ENCODE results near the gene KLRB1. TPM values are rescaled to one million over a fixed set of nuclear protein-coding genes. Genes with fewer than 3 reads are reported as not detected.
"Not testable (repeated sequence)": the region's sequence is repeated elsewhere in the genome, so short reads cannot be mapped to it uniquely, and the experiment has no call there.

KLRB1 gene
- total and polyA plus RNA-seq, 3 experiments from 2014 or later = 7.6 to 249 (median 7.6) TPM

GRCh38 chr12:9605483-9605882 is 2.2 kb downstream of the KLRB1 start:
- peaks cover 14% of the 10 kb centered on the region for H3K4me1 ChIP-seq (ENCODE audit: insufficient read depth, low read length)
- peak overlapping the region; percentile 2 to 98 (median 88) for H3K27ac Mint-ChIP-seq
- peaks cover 29 to 70% (median 40%) of the 10 kb centered on the region in 3 donors for H3K4me1 Mint-ChIP-seq
- CTCF ChIA-PET = no interaction called here
- no peaks in the 10 kb centered on the region for H3K27me3 ChIP-seq (ENCODE audit: insufficient read depth, low read length, poor library complexity, severe bottlenecking)
- H3K36me3 ChIP-seq (ENCODE audit: insufficient read depth, low read length) = no peaks in the 10 kb centered on the region
- no peaks in the 10 kb centered on the region for H3K27me3 Mint-ChIP-seq
- no peaks in the 10 kb centered on the region for H3K9me3 ChIP-seq (ENCODE audit: low read length)
- peak overlapping the region; percentile 65 to 97 (median 89) for H3K4me3 Mint-ChIP-seq
- peaks cover 0 to 38% (median 28%) of the 10 kb centered on the region in 3 donors for H3K36me3 Mint-ChIP-seq
- peaks cover 0 to 11% (median 2%) of the 10 kb centered on the region in 5 donors for H3K9me3 Mint-ChIP-seq
- DNase-seq = no peak
- POLR2A ChIA-PET = no interaction called here
- no peak overlapping the region for H3K4me3 ChIP-seq (ENCODE audit: low read length)
- no peak overlapping the region for H3K27ac ChIP-seq (ENCODE audit: low read depth, low read length)

- Mint-ChIP-seq H3K9me3 (peaks cover 0 to 3% (median 0%) of the 10 kb centered on the region in 5 donors), H3K4me3 (peak overlapping the region; percentile 65 to 97 (median 87))
- no peak for DNase-seq
These were observed 3.4 kb downstream of the KLRB1 start for GRCh38 chr12:9604287-9604686.

GRCh38 chr12:9600426-9600825 is 7.3 kb downstream of the KLRB1 start:
- POLR2A ChIA-PET; H3K27ac ChIP-seq (ENCODE audit: low read depth, low read length); H3K27me3 ChIP-seq (ENCODE audit: insufficient read depth, low read length, poor library complexity, severe bottlenecking); CTCF ChIA-PET; H3K9me3 ChIP-seq (ENCODE audit: low read length); H3K4me3 ChIP-seq (ENCODE audit: low read length); DNase-seq; H3K9me3 Mint-ChIP-seq; H3K36me3 ChIP-seq (ENCODE audit: insufficient read depth, low read length); H3K4me1 ChIP-seq (ENCODE audit: insufficient read depth, low read length); H3K27me3 Mint-ChIP-seq: not testable (repeated sequence)
- Mint-ChIP-seq H3K4me3 (peak overlapping the region in 5 of 7 donors; percentile 10 to 69 (median 49)), H3K36me3 (peaks cover 0 to 44% (median 43%) of the 10 kb centered on the region in 3 donors), H3K4me1 (peaks cover 31 to 44% (median 38%) of the 10 kb centered on the region in 3 donors), H3K27ac (peak overlapping the region; percentile 8 to 92 (median 67))

More at GRCh38 chr12:9604287-9604686, 3.4 kb downstream of the KLRB1 start:
- no peak overlapping the region for H3K4me3 ChIP-seq (ENCODE audit: low read length)
- Mint-ChIP-seq H3K27ac (peak overlapping the region; percentile 49 to 97 (median 84)), H3K27me3 (no peaks in the 10 kb centered on the region), H3K36me3 (peaks cover 0 to 34% (median 29%) of the 10 kb centered on the region in 3 donors), H3K4me1 (peaks cover 32 to 69% (median 37%) of the 10 kb centered on the region in 3 donors)
- H3K27me3 ChIP-seq (ENCODE audit: insufficient read depth, low read length, poor library complexity, severe bottlenecking) = no peaks in the 10 kb centered on the region
- ChIA-PET CTCF (no interaction called here), POLR2A (interaction anchor here (1.6 kb wide), 1 partner anchor 9 kb away, joined by 4 read pairs; no protein-coding TSS in a partner anchor)
- H3K27ac ChIP-seq (ENCODE audit: low read depth, low read length) = no peak overlapping the region
- H3K9me3 ChIP-seq (ENCODE audit: low read length) = no peaks in the 10 kb centered on the region
- H3K4me1 ChIP-seq (ENCODE audit: insufficient read depth, low read length) = peaks cover 11% of the 10 kb centered on the region
- H3K36me3 ChIP-seq (ENCODE audit: insufficient read depth, low read length) = no peaks in the 10 kb centered on the region

DNA sequence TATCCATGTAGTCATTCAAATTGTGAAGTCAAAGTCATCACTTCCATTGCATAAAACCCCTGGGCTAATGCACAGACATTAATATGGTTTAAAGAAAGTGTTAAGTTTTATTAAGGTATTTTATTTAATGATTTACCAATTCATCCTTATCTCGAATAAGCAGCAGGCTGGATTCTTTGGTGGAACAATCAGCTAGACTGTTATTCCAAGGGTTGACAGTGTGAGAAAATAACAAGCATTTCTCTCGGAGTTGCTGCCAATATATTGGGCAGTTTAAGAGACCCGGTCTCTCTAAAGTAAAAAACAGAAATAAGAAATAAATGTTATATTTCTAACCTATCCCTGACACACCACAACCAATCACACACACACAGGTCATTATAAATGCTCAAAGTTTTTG is 9.4 kb downstream of the KLRB1 start:
- no peaks in the 10 kb centered on the region for H3K27me3 ChIP-seq (ENCODE audit: insufficient read depth, low read length, poor library complexity, severe bottlenecking)
- no peaks in the 10 kb centered on the region for H3K36me3 ChIP-seq (ENCODE audit: insufficient read depth, low read length)
- H3K4me3 ChIP-seq (ENCODE audit: low read length) = no peak overlapping the region
- no peaks in the 10 kb centered on the region for H3K9me3 ChIP-seq (ENCODE audit: low read length)
- ChIA-PET POLR2A (no interaction called here), CTCF (no interaction called here)
- Mint-ChIP-seq H3K4me3 (peak overlapping the region in 1 of 7 donors; percentile 35), H3K27ac (peak overlapping the region in 4 of 8 donors; percentile 29 to 85 (median 74)), H3K4me1 (peaks cover 26 to 44% (median 26%) of the 10 kb centered on the region in 3 donors), H3K27me3 (no peaks in the 10 kb centered on the region), H3K36me3 (peaks cover 3 to 51% (median 36%) of the 10 kb centered on the region in 3 donors), H3K9me3 (no peaks in the 10 kb centered on the region)
- no peaks in the 10 kb centered on the region for H3K4me1 ChIP-seq (ENCODE audit: insufficient read depth, low read length)
- no peak overlapping the region for H3K27ac ChIP-seq (ENCODE audit: low read depth, low read length)
- no peak for DNase-seq

GRCh38 chr12:9597365-9597764 is 10.4 kb downstream of the KLRB1 start:
- H3K4me3 Mint-ChIP-seq = peak overlapping the region in 2 of 7 donors; percentile 35 to 47
- H3K4me1 ChIP-seq (ENCODE audit: insufficient read depth, low read length) = no peaks in the 10 kb centered on the region
- no peaks in the 10 kb centered on the region for H3K27me3 Mint-ChIP-seq
- no peaks in the 10 kb centered on the region for H3K27me3 ChIP-seq (ENCODE audit: insufficient read depth, low read length, poor library complexity, severe bottlenecking)
- no peak overlapping the region for H3K4me3 ChIP-seq (ENCODE audit: low read length)
- H3K27ac Mint-ChIP-seq = peak overlapping the region in 6 of 8 donors; percentile 62 to 88 (median 76)
- peaks cover 3 to 48% (median 30%) of the 10 kb centered on the region in 3 donors for H3K36me3 Mint-ChIP-seq
- no peaks in the 10 kb centered on the region for H3K36me3 ChIP-seq (ENCODE audit: insufficient read depth, low read length)
- POLR2A ChIA-PET = no interaction called here
- peaks cover 20 to 38% (median 21%) of the 10 kb centered on the region in 3 donors for H3K4me1 Mint-ChIP-seq
- H3K9me3 Mint-ChIP-seq = no peaks in the 10 kb centered on the region
- no peaks in the 10 kb centered on the region for H3K9me3 ChIP-seq (ENCODE audit: low read length)
- DNase-seq = no peak
- CTCF ChIA-PET = interaction anchor here (1.2 kb wide), 1 partner anchor 111 kb away, joined by 3 read pairs; no protein-coding TSS in a partner anchor
- no peak overlapping the region for H3K27ac ChIP-seq (ENCODE audit: low read depth, low read length)

DNA sequence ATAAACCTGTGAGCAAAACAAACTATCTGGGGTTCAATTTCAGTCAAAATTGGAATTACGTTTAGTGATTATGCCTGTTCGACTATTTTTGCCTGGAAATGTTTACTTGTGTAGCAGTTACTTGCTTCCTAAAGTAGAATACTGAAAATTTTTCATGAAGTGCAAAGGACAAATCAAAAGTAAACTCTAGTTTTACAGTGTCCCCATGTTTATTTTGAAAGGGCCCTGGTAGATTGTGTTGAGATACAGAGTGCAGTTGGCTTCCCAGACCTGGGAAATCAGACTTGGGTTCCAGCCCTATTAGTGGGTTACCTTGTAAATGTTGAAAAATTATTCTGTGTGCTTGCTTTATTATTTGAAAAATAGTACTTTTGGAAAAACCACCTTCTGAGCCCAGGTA is 17.3 kb downstream of the KLRB1 start:
- peaks cover 0 to 13% (median 3%) of the 10 kb centered on the region in 3 donors for H3K36me3 Mint-ChIP-seq

GRCh38 chr12:9588749-9589148 is 19.0 kb downstream of the KLRB1 start:
- H3K27ac Mint-ChIP-seq = peak overlapping the region in 1 of 8 donors; percentile 17
- CTCF ChIA-PET = interaction anchor here (0.7 kb wide), 1 partner anchor 99 kb away, joined by 3 read pairs; no protein-coding TSS in a partner anchor
- H3K4me3 ChIP-seq (ENCODE audit: low read length) = no peak overlapping the region
- no peaks in the 10 kb centered on the region for H3K27me3 ChIP-seq (ENCODE audit: insufficient read depth, low read length, poor library complexity, severe bottlenecking)
- H3K4me1 ChIP-seq (ENCODE audit: insufficient read depth, low read length) = no peaks in the 10 kb centered on the region
- no peaks in the 10 kb centered on the region for H3K9me3 Mint-ChIP-seq
- no peaks in the 10 kb centered on the region for H3K36me3 ChIP-seq (ENCODE audit: insufficient read depth, low read length)
- peaks cover 0 to 2% (median 0%) of the 10 kb centered on the region in 3 donors for H3K36me3 Mint-ChIP-seq
- H3K27me3 Mint-ChIP-seq = no peaks in the 10 kb centered on the region
- H3K27ac ChIP-seq (ENCODE audit: low read depth, low read length) = no peak overlapping the region
- peaks cover 0 to 6% (median 2%) of the 10 kb centered on the region in 3 donors for H3K4me1 Mint-ChIP-seq
- H3K9me3 ChIP-seq (ENCODE audit: low read length) = no peaks in the 10 kb centered on the region
- no peak overlapping the region for H3K4me3 Mint-ChIP-seq
- POLR2A ChIA-PET = no interaction called here
- no peak for DNase-seq

More for the DNA sequence above, 17.3 kb downstream of the KLRB1 start:
- Mint-ChIP-seq H3K9me3 (no peaks in the 10 kb centered on the region), H3K4me1 (peaks cover 0 to 6% (median 2%) of the 10 kb centered on the region in 3 donors), H3K27ac (peak overlapping the region in 1 of 8 donors; percentile 12), H3K27me3 (no peaks in the 10 kb centered on the region), H3K4me3 (no peak overlapping the region)
- POLR2A ChIA-PET = no interaction called here
- no peaks in the 10 kb centered on the region for H3K4me1 ChIP-seq (ENCODE audit: insufficient read depth, low read length)
- CTCF ChIA-PET = no interaction called here
- H3K4me3 ChIP-seq (ENCODE audit: low read length) = no peak overlapping the region
- no peak for DNase-seq
- no peak overlapping the region for H3K27ac ChIP-seq (ENCODE audit: low read depth, low read length)
- H3K36me3 ChIP-seq (ENCODE audit: insufficient read depth, low read length) = no peaks in the 10 kb centered on the region
- no peaks in the 10 kb centered on the region for H3K9me3 ChIP-seq (ENCODE audit: low read length)
- H3K27me3 ChIP-seq (ENCODE audit: insufficient read depth, low read length, poor library complexity, severe bottlenecking) = no peaks in the 10 kb centered on the region

DNA sequence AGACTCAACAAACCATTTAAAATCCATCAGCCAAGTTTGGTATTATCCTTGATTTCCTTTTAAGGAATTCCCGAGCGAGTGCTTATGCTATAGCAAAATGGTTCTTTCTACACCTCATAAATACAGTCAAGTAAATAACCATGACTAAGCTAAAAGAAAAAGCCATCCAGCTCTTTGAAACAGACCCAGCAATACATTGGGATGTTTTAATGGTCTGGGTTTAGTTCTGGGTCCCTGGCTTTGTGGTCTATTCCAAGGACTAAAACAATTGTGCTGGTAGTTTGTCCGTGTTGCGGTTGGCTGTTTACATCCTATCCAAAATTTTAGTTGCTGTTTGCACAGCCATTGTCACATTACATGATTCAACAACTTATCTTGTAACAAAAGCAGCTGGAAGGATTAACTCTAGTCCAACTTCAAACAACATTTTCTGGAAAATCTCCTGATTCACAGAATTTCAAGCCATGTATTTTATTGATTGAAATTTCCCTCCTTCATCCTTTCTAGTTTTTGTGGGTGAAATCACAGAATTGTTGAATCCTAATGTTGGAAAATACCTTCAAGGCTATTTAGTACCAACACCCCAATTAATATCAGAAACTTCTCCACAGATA is 19.6 kb downstream of the KLRB1 start:
- Mint-ChIP-seq H3K4me1 (peaks cover 0 to 6% (median 2%) of the 10 kb centered on the region in 3 donors), H3K9me3 (no peaks in the 10 kb centered on the region), H3K4me3 (no peak overlapping the region), H3K27ac (no peak overlapping the region), H3K27me3 (no peaks in the 10 kb centered on the region), H3K36me3 (no peaks in the 10 kb centered on the region)
- POLR2A ChIA-PET = no interaction called here
- H3K27ac ChIP-seq (ENCODE audit: low read depth, low read length) = no peak overlapping the region
- H3K27me3 ChIP-seq (ENCODE audit: insufficient read depth, low read length, poor library complexity, severe bottlenecking) = no peaks in the 10 kb centered on the region
- CTCF ChIA-PET = no interaction called here
- no peaks in the 10 kb centered on the region for H3K36me3 ChIP-seq (ENCODE audit: insufficient read depth, low read length)
- H3K9me3 ChIP-seq (ENCODE audit: low read length) = no peaks in the 10 kb centered on the region
- DNase-seq = no peak
- no peaks in the 10 kb centered on the region for H3K4me1 ChIP-seq (ENCODE audit: insufficient read depth, low read length)
- no peak overlapping the region for H3K4me3 ChIP-seq (ENCODE audit: low read length)
